ENCODE data around the gene KLF2. TPM values are rescaled to one million over a fixed set of nuclear protein-coding genes. Genes with fewer than 3 reads are reported as not detected.

KLF2 gene
- total and polyA plus RNA-seq, 8 donors: 9.5 to 107 (median 59.3) TPM

- Histone ChIP-seq H3K4me1 (peaks cover 12 to 32% (median 29%) of the 10 kb centered on the region in 4 donors), H3K27me3 (no peaks in the 10 kb centered on the region), H3K9me3 (no peaks in the 10 kb centered on the region), H3K4me3 (no peak overlapping the region), H3K27ac (peak overlapping the region in 3 of 5 donors; percentile 2 to 44 (median 2)), H3K36me3 (peaks cover 2 to 26% (median 23%) of the 10 kb centered on the region in 4 donors)
- intact Hi-C loops (cut with DNase I; ENCODE audit: low total_unique reads): no loop called here
- TF ChIP-seq POLR2A (IDR thresholded peaks at IDR 0.05) (no peak), CTCF (IDR thresholded peaks at IDR 0.05) (no peak), EP300 (IDR thresholded peaks at IDR 0.05) (no peak), POLR2AphosphoS5 (IDR thresholded peaks at IDR 0.05) (no peak)
- DNase-seq: no peak
- WGBS, 5 donors: 81 to 92% (median 89%) methylated on average over 10 of the region's 10 CpGs
Measured at GRCh38 chr19:16360738-16361137, 36.1 kb downstream of the KLF2 start.

DNA sequence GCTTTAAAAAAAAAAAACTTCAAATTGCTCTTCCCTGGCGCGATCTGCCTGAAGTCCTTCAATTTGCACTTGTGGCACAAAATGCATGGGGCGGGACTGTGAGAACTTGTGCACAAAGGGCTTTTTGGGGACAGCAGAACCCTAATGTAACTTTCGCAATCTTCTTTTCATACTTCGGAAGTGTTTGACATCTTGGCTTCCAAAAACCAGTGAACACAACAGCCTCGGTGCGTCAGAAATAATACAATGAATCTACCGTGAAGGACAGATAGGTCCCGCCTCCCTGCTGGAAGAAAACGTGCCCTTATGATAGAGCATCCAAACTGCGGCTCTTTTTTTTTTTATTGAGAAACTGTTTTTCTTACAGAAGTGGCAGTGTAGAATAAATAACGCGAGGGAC is 36.6 kb downstream of the KLF2 start:
- Histone ChIP-seq H3K27ac (peak overlapping the region in 4 of 5 donors; percentile 0 to 50 (median 6)), H3K9me3 (no peaks in the 10 kb centered on the region), H3K27me3 (no peaks in the 10 kb centered on the region), H3K36me3 (peaks cover 2 to 25% (median 21%) of the 10 kb centered on the region in 4 donors), H3K4me3 (no peak overlapping the region), H3K4me1 (peaks cover 15 to 36% (median 34%) of the 10 kb centered on the region in 4 donors)
- TF ChIP-seq EP300 (IDR thresholded peaks at IDR 0.05) (no peak), POLR2A (IDR thresholded peaks at IDR 0.05) (no peak), CTCF (IDR thresholded peaks at IDR 0.05) (no peak), POLR2AphosphoS5 (IDR thresholded peaks at IDR 0.05) (no peak)
- intact Hi-C loops (cut with DNase I; ENCODE audit: low total_unique reads): no loop called here
- WGBS, 5 donors: 71 to 86% (median 83%) methylated on average over 13 of the region's 13 CpGs
- DNase-seq: no peak

GRCh38 chr19:16361926-16362325 is 37.3 kb downstream of the KLF2 start:
- H3K36me3 ChIP-seq: peaks cover 2 to 25% (median 21%) of the 10 kb centered on the region in 4 donors
- intact Hi-C loops (cut with DNase I; ENCODE audit: low total_unique reads): no loop called here
- H3K9me3 ChIP-seq: no peaks in the 10 kb centered on the region
- no peak for DNase-seq
- H3K4me3 ChIP-seq: no peak overlapping the region
- WGBS, 5 donors: 93 to 96% (median 95%) methylated on average over 10 of the region's 10 CpGs
- H3K4me1 ChIP-seq: peaks cover 15 to 42% (median 41%) of the 10 kb centered on the region in 4 donors
- TF ChIP-seq EP300 (IDR thresholded peaks at IDR 0.05): no peak
- TF ChIP-seq POLR2A (IDR thresholded peaks at IDR 0.05): no peak
- TF ChIP-seq POLR2AphosphoS5 (IDR thresholded peaks at IDR 0.05): no peak
- TF ChIP-seq CTCF (IDR thresholded peaks at IDR 0.05): no peak
- peak overlapping the region in 3 of 5 donors; percentile 0 to 50 (median 10) for H3K27ac ChIP-seq
- no peaks in the 10 kb centered on the region for H3K27me3 ChIP-seq

GRCh38 chr19:16363133-16363851 is 38.7 kb downstream of the KLF2 start:
- Histone ChIP-seq H3K36me3 (peaks cover 2 to 14% (median 12%) of the 10 kb centered on the region in 4 donors), H3K9me3 (no peaks in the 10 kb centered on the region), H3K4me1 (peaks cover 15 to 54% (median 50%) of the 10 kb centered on the region in 4 donors), H3K27ac (peak overlapping the region; percentile 22 to 52 (median 37)), H3K27me3 (no peaks in the 10 kb centered on the region), H3K4me3 (peak overlapping the region in 1 of 4 donors; percentile 0)
- no peak for TF ChIP-seq POLR2A (IDR thresholded peaks at IDR 0.05)
- TF ChIP-seq POLR2AphosphoS5 (IDR thresholded peaks at IDR 0.05): peak in 1 of 3 donors; percentile 10
- 34 to 57% (median 52%) methylated on average over 18 to 20 of the region's 20 CpGs for WGBS, 5 donors
- intact Hi-C loops (cut with DNase I; ENCODE audit: low total_unique reads): no loop called here
- peak; percentile 85 to 88 for DNase-seq

GRCh38 chr19:16363852-16364230 is 39.2 kb downstream of the KLF2 start:
- no peaks in the 10 kb centered on the region for H3K9me3 ChIP-seq
- intact Hi-C loops (cut with DNase I; ENCODE audit: low total_unique reads): no loop called here

More at GRCh38 chr19:16363852-16364230, 39.2 kb downstream of the KLF2 start:
- H3K4me1 ChIP-seq: peaks cover 18 to 59% (median 56%) of the 10 kb centered on the region in 4 donors
- DNase-seq: no peak
- WGBS, 5 donors: 83 to 91% (median 87%) methylated on average over 11 of the region's 11 CpGs
- no peak for TF ChIP-seq POLR2A (IDR thresholded peaks at IDR 0.05)
- TF ChIP-seq POLR2AphosphoS5 (IDR thresholded peaks at IDR 0.05): no peak
- no peak for TF ChIP-seq CTCF (IDR thresholded peaks at IDR 0.05)
- no peak for TF ChIP-seq EP300 (IDR thresholded peaks at IDR 0.05)
- H3K4me3 ChIP-seq: no peak overlapping the region
- no peaks in the 10 kb centered on the region for H3K27me3 ChIP-seq
- H3K36me3 ChIP-seq: peaks cover 2 to 13% (median 7%) of the 10 kb centered on the region in 4 donors
- H3K27ac ChIP-seq: peak overlapping the region in 3 of 5 donors; percentile 35 to 52 (median 47)

Measured in stomach (tissue), 9 donors.